HepG2 (cell line): Measurements from ENCODE around the gene MRPL20. TPM values are rescaled to one million over a fixed set of nuclear protein-coding genes. Genes with fewer than 3 reads are reported as not detected.

ENCODE experiments used
- ATAC-seq: fragments of 200-7000 bp; cut with Tn5 transposase; 3 replicates; pipeline ENCODE4 v1.9.1; 2020; ENCODE audit warnings: mild to moderate bottlenecking, moderate library complexity
- BruUV-seq: library from RNA; stranded (reverse); fragments of 400-500 nt; replicated peaks from 2 replicates; lab custom pipeline; 2021; lab: Mats Ljungman, UMichigan
- CTCF ChIA-PET: fragments of 300-600 bp; formaldehyde crosslinking; extraction: SDS; loops from one replicate; lab custom pipeline; 2021; ENCODE audit warnings: low total read pairs, inconsistent platforms, low intra/inter-chr PET ratio; lab: Yijun Ruan, JAX
- POLR2A ChIA-PET: fragments of 350-600 bp; sonication (Branson Sonifier 250); formaldehyde crosslinking; loops from one replicate; lab custom pipeline; 2020; ENCODE audit warnings: antibody characterized with exemption, inconsistent platforms; lab: Yijun Ruan, JAX
- DNase-seq: peaks from one replicate; pipeline ENCODE4 v3.0.0-alpha.2; 2015; ENCODE audit warnings: low spot score
- FAIRE-seq: peaks from 3 replicates; lab custom pipeline; 2011; peaks lifted over from hg19 to GRCh38; lab: Jason Lieb, UNC
- H2AFZ ChIP-seq: one replicate; pipeline ENCODE4 v1.6.1; 2011; ENCODE audit warnings: low read length, inconsistent platforms
- H3K27ac ChIP-seq: fragments of 300-600 bp; 3 replicates; pipeline ENCODE4 v1.8.0; 2011; ENCODE audit warnings: mixed run types, mild to moderate bottlenecking, mixed read lengths, low read length, inconsistent platforms; ENCODE audit not compliant: insufficient read depth; ENCODE audit errors: extremely low read length
- H3K27me3 ChIP-seq, 2 experiments: fragments of 200-600 bp in 1 of 2; 2 replicates in 1 of 2; 3 replicates in 1 of 2; pipeline versions ENCODE4 v1.6.0 to v1.8.0; 2011; ENCODE audit warnings: low read length in 2 of 2, mild to moderate bottlenecking in 2 of 2, moderate library complexity in 2 of 2, inconsistent platforms in 1 of 2; ENCODE audit not compliant: insufficient read depth in 2 of 2, control insufficient read depth in 1 of 2
- H3K36me3 ChIP-seq, 2 experiments: fragments of 200-600 bp in 1 of 2; replicated peaks in 1 of 2; 2 replicates in 1 of 2; 3 replicates in 1 of 2; pipeline versions ENCODE4 v1.5.1 to v1.8.0; 2011; ENCODE audit warnings: low read length in 2 of 2, inconsistent platforms in 1 of 2; ENCODE audit not compliant: insufficient read depth in 2 of 2, control insufficient read depth in 1 of 2
- H3K4me1 ChIP-seq: 2 replicates; pipeline ENCODE4 v1.5.1; 2012; ENCODE audit warnings: low read length, inconsistent platforms; ENCODE audit not compliant: insufficient read depth
- H3K4me2 ChIP-seq: 2 replicates; pipeline ENCODE4 v1.6.0; 2011; ENCODE audit warnings: low read depth, low read length, inconsistent platforms
- H3K4me3 ChIP-seq, 3 experiments: fragments of 200-600 bp in 1 of 3; sonication (generic), shearing (Covaris generic) in 1 of 3; replicated peaks in 1 of 3; 2 replicates each; pipeline ENCODE4 v1.5.1; 2011 to 2016; ENCODE audit warnings: low read length in 3 of 3, inconsistent platforms in 2 of 3, low read depth in 2 of 3, mild to moderate bottlenecking in 2 of 3, control low read depth in 1 of 3, mixed read lengths in 1 of 3; ENCODE audit not compliant: insufficient read depth in 1 of 3
- H3K79me2 ChIP-seq: one replicate; pipeline ENCODE4 v1.6.1; 2011; ENCODE audit warnings: low read length, inconsistent platforms; ENCODE audit not compliant: insufficient read depth
- H3K9ac ChIP-seq: 2 replicates; pipeline ENCODE4 v1.6.0; 2011; ENCODE audit warnings: mild to moderate bottlenecking, low read depth, low read length, inconsistent platforms; ENCODE audit not compliant: insufficient read depth
- H3K9me3 ChIP-seq: 2 replicates; pipeline ENCODE4 v1.5.1; 2012; ENCODE audit warnings: mild to moderate bottlenecking, low read length
- H4K20me1 ChIP-seq: 2 replicates; pipeline ENCODE4 v1.6.0; 2011; ENCODE audit warnings: inconsistent platforms, mild to moderate bottlenecking, low read length, moderate library complexity; ENCODE audit not compliant: insufficient read depth
- AHR ChIP-seq: IDR thresholded peaks from 2 replicates; pipeline ENCODE4 v1.6.1; 2018; ENCODE audit warnings: missing genetic modification reagents, missing compliant biosample characterization
- HNRNPLL ChIP-seq: fragments of 200-400 bp; formaldehyde crosslinking; IDR thresholded peaks from 2 replicates; pipeline ENCODE4 v1.6.1; 2017; ENCODE audit warnings: mild to moderate bottlenecking, low read depth, low read length; ENCODE audit not compliant: poor library complexity, severe bottlenecking
- MAFG ChIP-seq: sonication (generic); formaldehyde crosslinking; IDR thresholded peaks from 2 replicates; pipeline ENCODE4 v1.5.1; 2020; ENCODE audit warnings: mild to moderate bottlenecking, missing genetic modification reagents
- MLXIP ChIP-seq: sonication (generic); formaldehyde crosslinking; IDR thresholded peaks from 2 replicates; pipeline ENCODE4 v1.9.0; 2021; ENCODE audit warnings: missing genetic modification reagents, borderline replicate concordance
- NR2F1 ChIP-seq, 2 experiments: fragments of 450-650 bp in 1 of 2; formaldehyde crosslinking in 1 of 2; IDR thresholded peaks; 2 replicates each; pipeline versions ENCODE4 v1.5.0 to v1.6.1; 2016 to 2020; ENCODE audit warnings: mild to moderate bottlenecking in 1 of 2, missing compliant biosample characterization in 1 of 2, missing genetic modification reagents in 1 of 2, moderate library complexity in 1 of 2
- NR2F2 ChIP-seq: IDR thresholded peaks from 2 replicates; pipeline ENCODE4 v1.6.1; 2012; ENCODE audit warnings: low read depth, inconsistent platforms, borderline replicate concordance
- NR2F6 ChIP-seq, 2 experiments: IDR thresholded peaks; 2 replicates each; pipeline ENCODE4 v1.6.1; 2016; ENCODE audit warnings: antibody characterized with exemption in 1 of 2, mild to moderate bottlenecking in 1 of 2
- PAX8 ChIP-seq: sonication (generic); formaldehyde crosslinking; IDR thresholded peaks from 2 replicates; pipeline ENCODE4 v1.8.0; 2022; ENCODE audit warnings: mild to moderate bottlenecking, missing genetic modification reagents, borderline replicate concordance
- POLR2G ChIP-seq: fragments of 200-400 bp; formaldehyde crosslinking; IDR thresholded peaks from 2 replicates; pipeline ENCODE4 v1.6.1; 2018; ENCODE audit warnings: mild to moderate bottlenecking, low read depth, low read length, moderate library complexity
- RBM22 ChIP-seq: fragments of 200-400 bp; formaldehyde crosslinking; optimal IDR thresholded peaks from 2 replicates; pipeline ENCODE3; 2017; ENCODE audit warnings: mild to moderate bottlenecking, low read length, moderate library complexity
- SAFB2 ChIP-seq: sonication (generic); formaldehyde crosslinking; IDR thresholded peaks from 2 replicates; pipeline ENCODE4 v1.5.1; 2020; ENCODE audit warnings: missing genetic modification reagents, low read depth, mild to moderate bottlenecking, borderline replicate concordance
- ZNF382 ChIP-seq: sonication (generic); formaldehyde crosslinking; IDR thresholded peaks from 2 replicates; pipeline ENCODE4 v1.5.0; 2020; ENCODE audit warnings: missing genetic modification reagents, mild to moderate bottlenecking, borderline replicate concordance
- WGBS: methylation state at CpG from one replicate; pipeline ENCODE4 v1.1.6; 2017; ENCODE audit warnings: low lambda C conversion rate; 5-methylcytosine and 5-hydroxymethylcytosine counted together
- in situ Hi-C: cut with HindIII; loops from 2 replicates; pipeline ENCODE4 v1.10.0; 2017; ENCODE audit warnings: low pct_unique_long_range_greater_than_20kb; ENCODE audit not compliant: extremely low pct_ligation_motif_present
- intact Hi-C: fragments of 100-400 bp; cut with micrococcal nuclease; formaldehyde crosslinking; loops from one replicate; pipeline ENCODE4 v1.10.0; 2022; ENCODE audit not compliant: unreplicated experiment
- polyA plus RNA-seq, 8 experiments: library from polyadenylated mRNA; depleted of rRNA in 3 of 8; stranded (reverse) in 7 of 8; unstranded in 1 of 8; fragments of >200 nt; fragmentation: Illumina TruSeq in 4 of 8; extraction: Trizol in 4 of 8; gene quantifications; 2 replicates each; pipeline versions ENCODE4 v1.2.1 to v1.2.3, GENCODE V29; 2011 to 2016; ENCODE audit warnings: low read depth in 4 of 8, missing spikeins in 1 of 8, mixed read lengths in 1 of 8; ENCODE audit not compliant: insufficient read depth in 1 of 8
- total RNA-seq, 5 experiments: library from RNA; depleted of rRNA; stranded (reverse); fragments of >200 nt; fragmentation: Illumina TruSeq; extraction: Trizol; gene quantifications; 2 replicates each; pipeline ENCODE4 v1.2.3, GENCODE V29; 2016; ENCODE audit warnings: low read depth in 1 of 5

The MRPL20 gene
- total and polyA plus RNA-seq, 2 of the 13 experiments (the other 11 are each of a cell fraction or from before 2014, with no cell fraction given), result 59.2 to 127 TPM

- no peak for TF ChIP-seq AHR (CRISPR knock-in tag)
- TF ChIP-seq PAX8 (CRISPR knock-in tag), result no peak
- no peak for TF ChIP-seq MLXIP (CRISPR knock-in tag)
- no peak for TF ChIP-seq MAFG (CRISPR knock-in tag)
- TF ChIP-seq ZNF382, result no peak
- 0 out of 4 replicates have a peak, but pooled peaks of 1 of the 2 experiments have one; percentile 36 for TF ChIP-seq NR2F1 (CRISPR knock-in tag; IDR thresholded peaks at IDR 0.05)
- TF ChIP-seq HNRNPLL, result no peak
- TF ChIP-seq POLR2G, result peak; percentile 43
Observed at GRCh38 chr1:1387098-1388077, 19.7 kb downstream of the MRPL20 start (continued).

GRCh38 chr1:1385931-1386330 lies 21.2 kb downstream of the MRPL20 start:
- peaks cover 23 to 52% of the 10 kb centered on the region in 2 experiments for H3K36me3 ChIP-seq
- TF ChIP-seq RBM22 (peak; percentile 54), NR2F6 (IDR thresholded peaks at IDR 0.05) (no peak), NR2F6 (CRISPR knock-in tag; IDR thresholded peaks at IDR 0.05) (no peak), SAFB2 (CRISPR knock-in tag) (no peak), NR2F2 (no peak)
- ChIA-PET CTCF (no interaction called here), POLR2A (interaction anchor here (0.6 to 6.1 kb wide), 3 partner anchors 11 to 45 kb away, joined by 3 to 43 read pairs (median 5); partner anchors contain the start of genes AURKAIP1 and CCNL2)
- FAIRE-seq (no peak), ATAC-seq (no peak), DNase-seq (no peak)
- no TSS peak for BruUV-seq
- no peaks in the 10 kb centered on the region for H3K9me3 ChIP-seq
- H4K20me1 ChIP-seq, result no peaks in the 10 kb centered on the region
- no peak overlapping the region for H3K9ac ChIP-seq
- H3K4me2 ChIP-seq, result no peak overlapping the region
- no peaks in the 10 kb centered on the region for H3K79me2 ChIP-seq
- 95% methylated on average over 8 of the region's 8 CpGs for WGBS
- H3K4me3 ChIP-seq, result no peak overlapping the region
- H3K27ac ChIP-seq, result no peak overlapping the region
- no peak overlapping the region for H2AFZ ChIP-seq
- H3K27me3 ChIP-seq, result no peaks in the 10 kb centered on the region
- in situ Hi-C loops (no loop called here), intact Hi-C loops (no loop called here)
- peaks cover 26% of the 10 kb centered on the region for H3K4me1 ChIP-seq
